GM12865 (cell line): ENCODE data around the gene RNASE3.
"Not testable (repeated sequence)": the region's sequence is repeated elsewhere in the genome, so short reads cannot be mapped to it uniquely, and the experiment has no call there.

Source experiments
- DNase-seq: peaks from one replicate; pipeline ENCODE4 v3.0.0; 2010; ENCODE audit warnings: low read depth
- H3K4me3 ChIP-seq: 2 replicates; pipeline ENCODE4 v1.5.1; 2011; ENCODE audit warnings: mild to moderate bottlenecking, low read depth, low read length, control low read depth
- CTCF ChIP-seq: IDR thresholded peaks from 2 replicates; pipeline ENCODE4 v1.5.1; 2011; ENCODE audit warnings: low read length, control low read depth, low read depth, inconsistent platforms; ENCODE audit not compliant: insufficient read depth; ENCODE audit errors: missing control alignments

Gene RNASE3

GRCh38 chr14:20857630-20858261 lies 33.4 kb upstream of the RNASE3 start:
- H3K4me3 ChIP-seq = no peak overlapping the region
- TF ChIP-seq CTCF = peak; percentile 77
- peak; percentile 71 for DNase-seq

DNA sequence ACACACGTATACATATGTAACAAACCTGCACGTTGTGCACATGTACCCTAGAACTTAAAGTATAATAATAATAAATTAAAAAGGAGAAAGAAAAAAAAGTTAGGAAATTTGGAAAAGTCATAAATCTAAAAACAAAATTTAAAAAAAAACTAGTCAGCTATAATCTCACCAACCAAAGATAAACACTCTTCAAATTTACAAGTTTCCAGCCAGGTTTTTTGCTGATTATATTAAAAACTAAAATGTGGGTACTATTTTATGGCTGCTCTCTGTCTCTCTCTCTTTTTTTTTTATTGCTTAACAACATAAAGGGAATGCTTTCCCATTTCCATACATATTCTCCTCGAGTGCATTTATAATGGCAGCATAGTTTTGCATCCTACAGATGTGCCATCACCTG lies 25.0 kb upstream of the RNASE3 start:
- no peak overlapping the region for H3K4me3 ChIP-seq
- no peak for TF ChIP-seq CTCF
- no peak for DNase-seq

DNA sequence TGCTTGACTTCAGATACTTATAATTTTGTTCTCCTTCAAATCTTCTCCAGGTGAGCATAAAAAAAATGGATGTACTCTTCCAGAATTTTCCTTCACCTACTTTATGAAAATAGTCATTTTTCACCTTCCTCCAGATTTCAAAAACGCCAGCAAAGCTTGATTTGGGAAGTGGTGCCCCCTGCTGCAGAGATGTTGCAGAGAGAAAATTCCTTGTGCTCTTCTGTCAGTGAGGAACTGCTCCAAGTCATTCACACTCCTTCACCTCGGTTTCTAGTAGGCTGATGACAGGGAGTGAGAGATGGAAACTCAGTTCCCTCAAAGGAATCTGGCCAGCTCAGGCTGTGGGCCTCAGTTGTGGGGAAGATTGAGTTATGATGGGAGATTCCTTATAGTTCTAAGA lies 24.2 kb upstream of the RNASE3 start:
- DNase-seq = peak; percentile 6
- peak; percentile 20 for TF ChIP-seq CTCF
- H3K4me3 ChIP-seq = no peak overlapping the region

DNA sequence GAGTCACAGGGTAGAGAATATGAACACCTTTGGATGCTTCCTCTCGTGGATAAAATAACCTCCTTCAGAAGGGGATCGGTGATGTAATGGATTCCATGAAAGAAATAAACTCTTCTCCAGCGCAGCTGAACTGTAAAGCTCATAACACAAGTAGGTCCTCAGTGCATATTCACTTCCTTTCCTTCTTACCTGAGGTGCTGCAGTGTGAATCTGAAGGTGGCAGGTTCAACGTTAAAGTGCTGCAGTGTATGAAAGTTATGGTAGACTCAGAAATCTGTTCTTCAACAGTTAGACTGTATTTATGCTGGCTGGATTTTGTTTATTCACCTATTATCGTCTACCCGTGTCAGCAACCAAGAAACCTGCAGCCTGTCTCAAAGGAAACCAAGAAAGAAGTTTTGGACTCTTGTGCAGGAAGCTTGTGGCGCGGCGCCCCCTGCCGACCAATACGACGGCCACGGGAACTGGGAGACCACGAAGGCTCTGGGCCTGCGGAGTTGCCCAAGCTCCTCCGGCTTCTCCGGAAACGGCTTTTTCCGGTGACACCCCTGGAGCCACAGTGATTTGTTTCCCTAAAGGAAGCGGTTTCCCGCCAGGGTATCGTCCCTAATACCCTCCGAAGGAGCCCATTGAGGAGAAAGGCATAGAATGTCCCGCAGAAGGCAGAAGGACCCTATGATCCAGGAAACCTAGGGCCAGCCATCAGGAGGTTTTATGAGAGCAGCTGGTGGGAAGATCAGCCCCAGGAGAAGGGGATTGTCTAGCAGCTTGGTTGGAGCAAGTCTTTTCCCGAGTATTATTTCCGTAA lies 17.6 kb upstream of the RNASE3 start:
- DNase-seq = peak; percentile 87
- TF ChIP-seq CTCF = peak; percentile 83
- H3K4me3 ChIP-seq = no peak overlapping the region

GRCh38 chr14:20877016-20877415 lies 14.2 kb upstream of the RNASE3 start:
- no peak for TF ChIP-seq CTCF
- DNase-seq = no peak
- H3K4me3 ChIP-seq = no peak overlapping the region

GRCh38 chr14:20878695-20879094 lies 12.5 kb upstream of the RNASE3 start:
- no peak for DNase-seq
- no peak for TF ChIP-seq CTCF
- no peak overlapping the region for H3K4me3 ChIP-seq

DNA sequence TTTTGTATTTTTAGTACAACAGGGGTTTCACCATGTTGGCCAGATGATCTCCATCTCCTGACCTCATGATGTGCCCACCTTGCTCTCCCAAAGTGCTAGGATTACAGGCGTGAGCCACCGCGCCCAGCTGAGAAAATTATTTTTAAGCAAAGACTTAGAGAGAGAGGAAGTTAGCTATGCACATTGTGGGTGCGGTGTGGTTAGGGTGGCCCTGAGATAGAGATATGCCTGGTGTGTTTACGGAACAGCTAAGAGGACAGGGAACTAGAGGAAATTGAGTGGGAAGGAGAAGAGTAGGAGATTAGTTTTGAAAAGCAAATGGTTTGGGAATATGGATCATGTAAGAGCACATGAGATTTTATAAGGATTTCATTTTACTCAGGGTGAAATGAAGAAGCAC lies 10.0 kb upstream of the RNASE3 start:
- not testable (repeated sequence) for H3K4me3 ChIP-seq, DNase-seq

DNA sequence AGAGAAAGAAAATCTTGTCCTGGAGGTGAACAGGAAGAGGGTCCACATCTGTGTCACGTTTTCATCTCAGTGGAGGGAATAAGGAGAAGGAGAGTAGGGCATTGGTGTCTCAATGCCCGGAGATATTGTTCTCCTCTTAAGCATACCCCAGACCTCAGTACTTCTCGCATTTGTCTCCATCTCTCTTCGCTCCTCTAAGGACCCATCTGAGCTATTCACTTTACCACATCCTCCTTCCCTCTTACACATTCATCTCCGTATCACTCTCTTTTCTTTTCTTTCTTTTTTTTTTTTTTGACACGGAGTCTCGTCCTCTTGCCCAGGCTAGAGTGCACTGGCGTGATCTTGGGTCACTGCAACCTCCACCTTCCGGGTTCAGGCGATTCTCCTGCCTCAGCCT lies 8.4 kb upstream of the RNASE3 start:
- H3K4me3 ChIP-seq, DNase-seq: not testable (repeated sequence)

- H3K4me3 ChIP-seq, DNase-seq: not testable (repeated sequence)
Measured at GRCh38 chr14:20888411-20888810, 2.8 kb upstream of the RNASE3 start.

DNA sequence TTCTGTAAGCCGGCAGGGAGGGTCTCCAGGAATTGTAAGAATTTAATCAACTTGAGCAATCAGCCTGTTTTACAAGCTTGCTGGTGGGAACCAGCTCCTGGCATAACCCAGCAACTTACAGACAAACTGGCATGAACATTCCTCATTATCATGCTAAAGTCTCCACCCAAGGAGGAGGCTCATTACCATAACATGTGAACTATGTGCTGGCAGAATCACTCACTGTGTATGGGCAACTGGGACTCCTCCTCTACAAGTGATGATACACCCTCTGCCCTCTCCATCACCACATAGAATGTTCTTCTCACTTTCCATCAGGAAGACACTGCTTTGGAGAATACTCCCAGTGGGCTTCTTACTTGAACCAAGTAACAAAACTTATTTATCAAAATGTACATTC lies 4.1 kb downstream of the RNASE3 start:
- not testable (repeated sequence) for DNase-seq

More for the DNA sequence above, 4.1 kb downstream of the RNASE3 start:
- not testable (repeated sequence) for H3K4me3 ChIP-seq
